ENCODE results near the gene PDE4B. TPM values are rescaled to one million over a fixed set of nuclear protein-coding genes. Genes with fewer than 3 reads are reported as not detected.

PDE4B gene
- total RNA-seq, 2 donors from 2014 or later, result 1.6 to 12.2 TPM

- TF ChIP-seq, protein P1, sequence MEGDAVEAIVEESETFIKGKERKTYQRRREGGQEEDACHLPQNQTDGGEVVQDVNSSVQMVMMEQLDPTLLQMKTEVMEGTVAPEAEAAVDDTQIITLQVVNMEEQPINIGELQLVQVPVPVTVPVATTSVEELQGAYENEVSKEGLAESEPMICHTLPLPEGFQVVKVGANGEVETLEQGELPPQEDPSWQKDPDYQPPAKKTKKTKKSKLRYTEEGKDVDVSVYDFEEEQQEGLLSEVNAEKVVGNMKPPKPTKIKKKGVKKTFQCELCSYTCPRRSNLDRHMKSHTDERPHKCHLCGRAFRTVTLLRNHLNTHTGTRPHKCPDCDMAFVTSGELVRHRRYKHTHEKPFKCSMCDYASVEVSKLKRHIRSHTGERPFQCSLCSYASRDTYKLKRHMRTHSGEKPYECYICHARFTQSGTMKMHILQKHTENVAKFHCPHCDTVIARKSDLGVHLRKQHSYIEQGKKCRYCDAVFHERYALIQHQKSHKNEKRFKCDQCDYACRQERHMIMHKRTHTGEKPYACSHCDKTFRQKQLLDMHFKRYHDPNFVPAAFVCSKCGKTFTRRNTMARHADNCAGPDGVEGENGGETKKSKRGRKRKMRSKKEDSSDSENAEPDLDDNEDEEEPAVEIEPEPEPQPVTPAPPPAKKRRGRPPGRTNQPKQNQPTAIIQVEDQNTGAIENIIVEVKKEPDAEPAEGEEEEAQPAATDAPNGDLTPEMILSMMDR (IDR thresholded peaks at IDR 0.05), result no peak
- no peak for TF ChIP-seq POLR2A (IDR thresholded peaks at IDR 0.05)
- DNase-seq (no peak), ATAC-seq (no peak)
- intact Hi-C loops (cut with DNase I), result no loop called here
- H3K36me3 ChIP-seq (replicated peaks in 1 of 2; ENCODE audit: insufficient read depth in 1 of 2, low read depth in 2 of 2), result no peaks in the 10 kb centered on the region
- 72 to 83% methylated on average over 3 of the region's 3 CpGs for WGBS, 2 donors
- H3K4me1 ChIP-seq, result no peaks in the 10 kb centered on the region
- H3K27me3 ChIP-seq, result no peaks in the 10 kb centered on the region
- H3K27ac ChIP-seq, result no peak overlapping the region
- peaks cover 0 to 6% (median 0%) of the 10 kb centered on the region in 3 donors for H3K9me3 ChIP-seq
- H3K4me3 ChIP-seq, result no peak overlapping the region
Measured at GRCh38 chr1:66028035-66028434, 235.3 kb downstream of the PDE4B start.

GRCh38 chr1:66033781-66034180, 241.1 kb downstream of the PDE4B start:
- intact Hi-C loops (cut with DNase I), result no loop called here
- ATAC-seq (no peak), DNase-seq (no peak)
- H3K27ac ChIP-seq, result no peak overlapping the region
- H3K27me3 ChIP-seq, result no peaks in the 10 kb centered on the region
- H3K9me3 ChIP-seq, result peaks cover 0 to 6% (median 0%) of the 10 kb centered on the region in 3 donors
- 5 to 6% methylated on average over 1 of the region's 1 CpG for WGBS, 2 donors
- H3K4me1 ChIP-seq, result no peaks in the 10 kb centered on the region
- H3K36me3 ChIP-seq (replicated peaks in 1 of 2; ENCODE audit: insufficient read depth in 1 of 2, low read depth in 2 of 2), result no peaks in the 10 kb centered on the region
- TF ChIP-seq, protein P1 (IDR thresholded peaks at IDR 0.05), result no peak
- TF ChIP-seq POLR2A (IDR thresholded peaks at IDR 0.05), result no peak
- no peak overlapping the region for H3K4me3 ChIP-seq

DNA sequence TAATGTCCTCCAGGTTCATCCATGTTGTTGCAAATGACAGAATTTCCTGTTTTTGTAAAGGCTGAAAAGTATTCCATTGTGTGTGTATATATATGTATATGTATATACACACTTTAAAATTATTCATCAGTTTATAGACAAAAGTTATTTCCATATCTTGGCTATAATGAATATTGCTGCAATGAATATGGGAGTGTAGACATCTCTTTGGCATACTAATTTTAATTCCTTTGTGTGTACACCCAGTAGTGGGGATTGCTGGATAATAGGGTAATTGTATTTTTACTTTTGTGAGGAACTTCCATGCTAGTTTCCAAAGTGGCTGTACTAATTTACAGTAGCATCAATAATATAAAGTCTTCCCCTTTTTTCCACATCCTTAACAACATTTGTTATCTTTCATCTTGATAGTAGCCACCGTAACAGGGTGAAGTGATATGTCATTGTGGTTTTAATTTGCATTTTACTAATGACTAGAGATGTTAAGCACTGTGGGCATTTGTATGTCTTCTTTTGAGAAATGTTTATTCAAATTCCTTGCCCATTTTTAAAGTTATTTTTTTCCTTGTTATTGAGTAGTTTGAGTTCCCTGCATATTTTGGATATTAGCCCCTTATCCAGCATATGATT, 243.0 kb downstream of the PDE4B start:
- no peak for DNase-seq
- no peak for ATAC-seq
- Histone ChIP-seq H3K4me1 (no peaks in the 10 kb centered on the region), H3K36me3 (replicated peaks in 1 of 2; ENCODE audit: insufficient read depth in 1 of 2, low read depth in 2 of 2) (no peaks in the 10 kb centered on the region), H3K4me3 (no peak overlapping the region), H3K27me3 (no peaks in the 10 kb centered on the region), H3K27ac (no peak overlapping the region), H3K9me3 (no peaks in the 10 kb centered on the region)
- WGBS, 2 donors, result 32 to 62% methylated on average over 1 of the region's 1 CpG
- TF ChIP-seq POLR2A (IDR thresholded peaks at IDR 0.05), result no peak
- TF ChIP-seq, protein P1 (IDR thresholded peaks at IDR 0.05), result no peak
- intact Hi-C loops (cut with DNase I), result no loop called here

GRCh38 chr1:66041654-66042053, 249.0 kb downstream of the PDE4B start:
- WGBS, 2 donors, result 41% methylated on average over 1 of the region's 1 CpG
- Histone ChIP-seq H3K9me3 (no peaks in the 10 kb centered on the region), H3K4me1 (no peaks in the 10 kb centered on the region), H3K4me3 (no peak overlapping the region), H3K27ac (no peak overlapping the region), H3K27me3 (no peaks in the 10 kb centered on the region), H3K36me3 (replicated peaks in 1 of 2; ENCODE audit: insufficient read depth in 1 of 2, low read depth in 2 of 2) (no peaks in the 10 kb centered on the region)
- intact Hi-C loops (cut with DNase I), result no loop called here
- TF ChIP-seq POLR2A (IDR thresholded peaks at IDR 0.05), result no peak
- TF ChIP-seq, protein P1 (IDR thresholded peaks at IDR 0.05), result no peak
- ATAC-seq (no peak), DNase-seq (no peak)

DNA sequence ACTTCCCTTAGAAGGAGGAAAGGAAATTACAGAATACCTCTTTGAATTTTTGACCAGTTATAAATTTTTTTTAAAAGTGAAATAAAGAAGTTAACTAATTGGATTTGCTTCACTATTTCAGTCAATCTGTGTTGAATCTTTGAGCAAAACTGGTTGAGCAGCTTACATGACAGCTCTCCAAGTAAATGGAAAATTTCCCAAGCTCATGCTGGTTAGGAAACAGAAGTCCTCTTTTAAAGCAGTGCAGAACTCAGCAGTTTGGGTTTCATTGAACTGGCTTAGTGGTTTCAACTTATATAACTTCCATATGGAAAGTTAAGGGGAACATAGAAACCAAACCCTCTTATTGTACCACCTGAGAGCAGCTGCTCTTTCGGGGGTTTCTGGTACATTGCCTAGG, 250.5 kb downstream of the PDE4B start:
- Histone ChIP-seq H3K36me3 (replicated peaks in 1 of 2; ENCODE audit: insufficient read depth in 1 of 2, low read depth in 2 of 2) (no peaks in the 10 kb centered on the region), H3K27ac (no peak overlapping the region), H3K4me1 (no peaks in the 10 kb centered on the region), H3K27me3 (no peaks in the 10 kb centered on the region), H3K9me3 (no peaks in the 10 kb centered on the region), H3K4me3 (no peak overlapping the region)
- no peak for TF ChIP-seq POLR2A (IDR thresholded peaks at IDR 0.05)
- TF ChIP-seq, protein P1 (IDR thresholded peaks at IDR 0.05), result no peak
- 50 to 85% methylated on average over 1 of the region's 1 CpG for WGBS, 2 donors
- intact Hi-C loops (cut with DNase I), result no loop called here
- ATAC-seq (no peak), DNase-seq (no peak)

Measured in body of pancreas (tissue), 4 donors.